Liver (tissue), 9 donors: Measurements from ENCODE around the gene IL7R. TPM values are rescaled to one million over a fixed set of nuclear protein-coding genes. Genes with fewer than 3 reads are reported as not detected.
"Not testable (repeated sequence)": the region's sequence is repeated elsewhere in the genome, so short reads cannot be mapped to it uniquely, and the experiment has no call there.

ENCODE experiments used
- DNase-seq: peaks from one replicate; pipeline ENCODE4 v3.0.0-alpha.2; 2017; ENCODE audit warnings: low spot score
- H3K27ac ChIP-seq, 2 donors: one replicate each; pipeline ENCODE4 v1.7.0; 2013; ENCODE audit warnings: inconsistent platforms in 2 of 2, low read length in 2 of 2, control low read depth in 1 of 2, low read depth in 1 of 2, mild to moderate bottlenecking in 1 of 2
- H3K27me3 ChIP-seq, 4 donors: one replicate each; pipeline versions ENCODE4 v1.6.1 to v1.7.0; 2013; ENCODE audit warnings: low read length in 3 of 4, inconsistent platforms in 1 of 4, mild to moderate bottlenecking in 1 of 4, moderate library complexity in 1 of 4; ENCODE audit not compliant: control insufficient read depth in 4 of 4, insufficient read depth in 4 of 4
- H3K36me3 ChIP-seq, 4 donors: one replicate each; pipeline versions ENCODE4 v1.6.1 to v1.7.0; 2013; ENCODE audit warnings: low read length in 3 of 4, mild to moderate bottlenecking in 3 of 4, low read depth in 1 of 4, moderate library complexity in 1 of 4; ENCODE audit not compliant: control insufficient read depth in 4 of 4, insufficient read depth in 3 of 4
- H3K4me1 ChIP-seq, 4 donors: one replicate each; pipeline versions ENCODE4 v1.6.1 to v1.7.0; 2013; ENCODE audit warnings: low read length in 3 of 4, mild to moderate bottlenecking in 3 of 4, moderate library complexity in 1 of 4; ENCODE audit not compliant: control insufficient read depth in 4 of 4, insufficient read depth in 4 of 4
- H3K4me3 ChIP-seq, 3 donors: one replicate each; pipeline versions ENCODE4 v1.6.1 to v1.7.0; 2013; ENCODE audit warnings: low read length in 3 of 3, control low read depth in 1 of 3, low read depth in 1 of 3, mild to moderate bottlenecking in 1 of 3
- H3K9ac ChIP-seq, 2 donors: one replicate each; pipeline ENCODE4 v1.7.0; 2013; ENCODE audit warnings: low read length in 2 of 2, mild to moderate bottlenecking in 2 of 2, moderate library complexity in 2 of 2, control low read depth in 1 of 2, low read depth in 1 of 2
- H3K9me3 ChIP-seq, 4 donors: one replicate each; pipeline versions ENCODE4 v1.6.1 to v1.7.0; 2013; ENCODE audit warnings: low read length in 3 of 4; ENCODE audit not compliant: control insufficient read depth in 4 of 4
- CTCF ChIP-seq: fragments of 150-350 bp; IDR thresholded peaks from 2 replicates; pipeline ENCODE4 v1.5.1; 2017; ENCODE audit warnings: improper control_type of control experiment, low read depth, low read length; ENCODE audit not compliant: missing input control
- EGR1 ChIP-seq, 2 donors: IDR thresholded peaks; 2 replicates each; pipeline ENCODE4 v1.6.1; 2016 to 2018; ENCODE audit warnings: antibody characterized with exemption in 2 of 2, low read depth in 2 of 2
- HNF4G ChIP-seq: IDR thresholded peaks from 2 replicates; pipeline ENCODE4 v1.6.1; 2016; ENCODE audit warnings: antibody characterized with exemption
- JUND ChIP-seq, 2 donors: IDR thresholded peaks; 2 replicates each; pipeline ENCODE4 v1.6.1; 2016; ENCODE audit warnings: antibody characterized with exemption in 2 of 2
- MAX ChIP-seq: IDR thresholded peaks from 2 replicates; pipeline ENCODE4 v1.6.1; 2016; ENCODE audit warnings: antibody characterized with exemption
- NR2F2 ChIP-seq: IDR thresholded peaks from 2 replicates; pipeline ENCODE4 v1.6.1; 2016; ENCODE audit warnings: antibody characterized with exemption
- REST ChIP-seq: IDR thresholded peaks from 2 replicates; pipeline ENCODE4 v1.6.1; 2016; ENCODE audit warnings: antibody characterized with exemption, mild to moderate bottlenecking
- TAF1 ChIP-seq: conservative IDR thresholded peaks from 2 replicates; pipeline ENCODE4 v1.6.1; 2016; ENCODE audit warnings: antibody characterized with exemption, mild to moderate bottlenecking
- YY1 ChIP-seq: IDR thresholded peaks from 2 replicates; pipeline ENCODE4 v1.6.1; 2016; ENCODE audit warnings: antibody characterized with exemption, mild to moderate bottlenecking
- ZBTB33 ChIP-seq: IDR thresholded peaks from 2 replicates; pipeline ENCODE4 v1.6.1; 2016; ENCODE audit warnings: antibody characterized with exemption
- WGBS: extraction: QIAGEN DNeasy Blood & Tissue Kit; methylation state at CpG from one replicate; pipeline ENCODE4 v1.1.7; 2013; 5-methylcytosine and 5-hydroxymethylcytosine counted together
- polyA plus RNA-seq, 2 donors: library from polyadenylated mRNA; stranded (reverse) in 1 of 2; unstranded in 1 of 2; fragments of 200-250 nt in 1 of 2; fragments of >200 nt in 1 of 2; fragmentation: Nextera tagmentation in 1 of 2; extraction: Ambion mirVana in 1 of 2; gene quantifications; one replicate each; pipeline versions ENCODE4 v1.2.1 to v1.2.3, GENCODE V29; 2013 to 2015
- total RNA-seq, 2 donors: library from RNA; depleted of rRNA; stranded (reverse); fragments of >200 nt; gene quantifications; one replicate each; pipeline ENCODE4 v1.2.3, GENCODE V29; 2014
- donor health status: healthy.
- donor health status: healthy.
- donor health status: healthy.
- donor health status: healthy.
- donor health status: healthy.

Gene IL7R
- total and polyA plus RNA-seq, 4 donors: 1.0 to 5.4 (median 2.4) TPM

DNA sequence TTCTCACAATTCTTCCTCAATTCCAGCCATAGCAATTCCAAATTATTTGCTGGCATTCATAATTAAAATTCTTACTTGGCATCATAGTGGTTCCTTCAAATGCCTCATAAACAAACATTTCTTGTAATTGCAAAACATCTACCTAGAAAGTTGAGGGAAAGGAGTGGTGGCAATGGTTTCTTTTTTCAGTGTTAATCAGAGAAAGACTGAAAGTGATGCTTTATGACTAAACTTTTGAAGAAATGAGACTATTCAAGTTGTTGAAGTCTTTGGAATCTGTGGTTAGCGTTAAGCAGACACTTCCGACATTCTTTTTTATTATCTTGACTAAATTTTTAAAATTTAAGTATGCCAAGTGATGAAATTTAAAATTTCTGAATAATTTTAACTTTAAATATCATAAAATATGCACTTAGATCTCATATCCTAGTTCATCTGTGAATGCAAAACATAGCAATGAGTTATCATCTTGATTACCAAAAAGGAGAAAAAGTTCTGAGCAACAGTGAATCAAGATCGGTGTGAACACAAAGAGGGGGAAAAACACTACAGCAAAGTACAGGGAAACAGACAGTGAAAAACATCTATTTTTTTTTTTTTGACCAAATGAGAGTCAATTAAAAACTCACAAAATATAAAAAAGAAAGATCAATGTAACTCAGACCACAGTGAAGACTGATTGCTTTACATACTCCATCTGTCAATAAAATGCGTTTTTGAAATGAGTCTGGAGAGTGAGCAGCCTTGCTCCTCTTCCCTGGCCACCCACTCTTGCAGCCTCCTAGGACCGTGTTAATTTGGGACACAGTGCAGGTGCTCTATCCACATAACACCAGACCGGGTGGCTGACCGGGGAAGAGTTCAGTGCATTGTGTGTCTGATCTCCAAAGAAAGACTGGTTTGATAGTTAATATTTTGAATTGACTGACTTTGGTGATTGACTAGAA, 20.6 kb upstream of the IL7R start:
- Histone ChIP-seq H3K9ac (no peak overlapping the region), H3K27me3 (no peaks in the 10 kb centered on the region), H3K36me3 (no peaks in the 10 kb centered on the region), H3K9me3 (no peaks in the 10 kb centered on the region), H3K27ac (no peak overlapping the region), H3K4me3 (no peak overlapping the region), H3K4me1 (no peaks in the 10 kb centered on the region)
- WGBS: 81% methylated on average over 7 of the region's 7 CpGs
- no peak for TF ChIP-seq YY1
- no peak for TF ChIP-seq ZBTB33
- no peak for DNase-seq

DNA sequence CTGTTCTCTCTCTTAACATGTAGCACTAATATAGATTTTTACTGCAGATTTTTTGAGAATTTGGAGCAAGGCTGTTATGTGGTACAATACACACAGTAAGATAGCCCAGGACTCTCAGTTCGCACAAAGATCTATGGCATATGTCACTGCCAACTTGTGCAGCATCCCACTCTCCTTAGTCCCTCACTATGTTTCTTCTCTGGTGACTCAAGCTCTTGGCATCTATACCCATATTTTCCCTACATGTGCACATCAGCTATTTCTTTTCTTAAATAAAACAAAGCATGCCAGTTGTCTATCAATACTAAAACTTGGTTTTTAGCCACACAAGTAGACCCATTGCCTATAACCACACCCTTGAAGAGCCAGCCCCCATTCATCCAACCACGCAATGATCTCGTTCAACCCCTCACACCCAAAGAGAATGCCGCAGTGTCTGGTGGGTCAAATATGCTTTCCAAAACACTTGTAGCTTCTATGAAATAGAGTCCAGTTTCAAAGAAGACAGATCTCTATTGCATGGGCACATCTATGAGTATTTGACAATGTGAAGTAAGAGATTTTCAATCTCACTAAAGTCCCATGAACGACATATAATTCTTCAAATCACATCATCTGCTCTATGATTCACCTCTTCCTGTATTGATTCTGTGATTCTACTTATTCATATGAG, 18.2 kb upstream of the IL7R start:
- H3K4me1 ChIP-seq: no peaks in the 10 kb centered on the region
- H3K4me3 ChIP-seq: no peak overlapping the region
- no peak for TF ChIP-seq EGR1 (IDR thresholded peaks at IDR 0.05; ENCODE audit: low read depth in 2 of 2)
- no peak for TF ChIP-seq NR2F2
- no peak for TF ChIP-seq CTCF
- no peak for TF ChIP-seq TAF1
- DNase-seq: no peak
- H3K27me3 ChIP-seq: no peaks in the 10 kb centered on the region
- no peaks in the 10 kb centered on the region for H3K36me3 ChIP-seq
- no peaks in the 10 kb centered on the region for H3K9me3 ChIP-seq
- H3K9ac ChIP-seq: no peak overlapping the region
- 87% methylated on average over 5 of the region's 5 CpGs for WGBS
- H3K27ac ChIP-seq: no peak overlapping the region

DNA sequence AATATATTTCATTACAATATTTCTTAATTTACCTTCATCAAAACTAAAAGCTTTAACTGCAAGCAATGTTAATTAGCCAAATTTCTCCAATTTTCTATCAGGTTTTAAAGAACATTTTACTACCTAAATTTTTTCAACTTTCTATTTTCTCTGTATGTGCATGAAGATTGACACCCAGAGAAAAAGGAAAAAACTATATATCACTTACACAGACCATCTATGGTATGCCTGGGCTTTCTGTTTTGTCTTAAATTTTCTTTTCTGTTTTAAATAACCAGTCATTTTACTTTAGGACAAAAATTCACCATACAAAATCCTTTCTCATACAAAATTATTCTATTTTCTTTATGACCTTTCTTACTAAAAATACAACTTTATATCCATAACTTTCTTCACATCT, 13.8 kb upstream of the IL7R start:
- no peak overlapping the region for H3K27ac ChIP-seq
- H3K4me3 ChIP-seq: no peak overlapping the region
- TF ChIP-seq HNF4G (no peak), MAX (no peak), YY1 (no peak), REST (no peak), JUND (IDR thresholded peaks at IDR 0.05) (no peak), CTCF (no peak)
- peaks cover 0 to 6% (median under 1%) of the 10 kb centered on the region in 4 donors for H3K9me3 ChIP-seq
- no peak overlapping the region for H3K9ac ChIP-seq
- H3K36me3 ChIP-seq: no peaks in the 10 kb centered on the region
- DNase-seq: no peak
- H3K4me1 ChIP-seq: no peaks in the 10 kb centered on the region
- no peaks in the 10 kb centered on the region for H3K27me3 ChIP-seq

DNA sequence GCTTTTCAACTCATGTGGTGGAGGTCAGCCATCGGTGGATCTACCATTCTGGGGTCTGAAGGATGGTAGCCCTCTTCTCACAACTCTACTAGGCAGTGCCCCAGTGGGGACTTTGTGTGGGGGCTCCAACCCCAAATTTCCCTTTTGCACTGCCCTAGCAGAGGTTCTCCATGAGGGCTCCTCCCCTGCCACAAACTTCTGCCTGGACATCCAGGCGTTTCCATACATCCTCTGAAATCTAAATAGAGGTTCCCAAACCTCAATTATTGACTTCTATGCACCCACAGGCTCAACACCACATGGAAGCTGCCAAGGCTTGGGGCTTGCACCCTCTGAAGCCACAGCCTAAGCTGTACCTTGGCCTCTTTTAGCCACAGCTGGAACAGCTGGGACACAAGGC, 11.2 kb upstream of the IL7R start:
- not testable (repeated sequence) for H3K27ac ChIP-seq, H3K4me3 ChIP-seq, H3K9me3 ChIP-seq, H3K9ac ChIP-seq, DNase-seq, H3K4me1 ChIP-seq, H3K27me3 ChIP-seq, H3K36me3 ChIP-seq
- WGBS: 80% methylated on average over 2 of the region's 2 CpGs
